ENCODE results near the gene PTPN9. TPM values are rescaled to one million over a fixed set of nuclear protein-coding genes. Genes with fewer than 3 reads are reported as not detected.
"Not testable (repeated sequence)": the region's sequence is repeated elsewhere in the genome, so short reads cannot be mapped to it uniquely, and the experiment has no call there.

Gene PTPN9
- total RNA-seq, 1 donor from 2014 or later, result 9.2 TPM

DNA sequence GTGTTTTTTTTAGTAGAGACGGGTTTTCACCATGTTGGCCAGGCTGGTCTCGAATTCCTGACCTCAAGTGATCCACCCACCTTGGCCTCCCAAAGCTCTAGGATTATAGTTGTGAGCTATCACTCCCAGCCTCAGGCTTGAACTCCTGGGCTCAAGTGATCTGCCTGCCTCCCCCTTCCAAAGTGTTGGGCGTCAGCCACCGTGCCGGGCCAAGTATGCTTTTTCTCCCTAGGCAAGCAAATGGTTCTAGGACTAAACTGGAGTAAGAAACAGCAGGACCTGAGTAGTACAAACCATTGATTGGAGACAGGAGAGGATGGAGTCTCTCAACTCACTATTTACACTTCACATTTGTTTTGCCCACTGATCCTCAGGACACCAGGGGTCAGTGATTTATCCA, 4.6 kb upstream of the PTPN9 start:
- ATAC-seq (no peak), DNase-seq (ENCODE audit: low spot score) (no peak)

DNA sequence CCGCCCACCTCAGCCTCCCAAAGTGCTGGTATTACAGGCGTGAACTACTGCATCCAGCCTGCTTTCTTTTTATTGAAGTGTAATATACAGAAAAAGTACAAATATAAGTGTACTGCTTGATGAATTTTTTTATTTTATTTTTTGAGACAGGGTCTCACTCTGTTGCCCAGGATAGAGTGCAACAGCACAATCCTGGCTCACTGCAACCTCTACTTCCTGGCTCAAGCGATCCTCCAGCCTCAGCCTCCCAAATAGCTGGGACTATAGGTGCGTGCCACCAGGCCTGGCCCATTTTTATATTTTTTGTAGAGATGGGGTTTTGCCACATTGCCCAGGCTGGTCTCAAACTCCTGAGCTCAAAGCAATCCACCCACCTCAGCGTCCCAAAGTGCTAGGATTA, 3.8 kb upstream of the PTPN9 start:
- ATAC-seq; DNase-seq (ENCODE audit: low spot score): not testable (repeated sequence)

DNA sequence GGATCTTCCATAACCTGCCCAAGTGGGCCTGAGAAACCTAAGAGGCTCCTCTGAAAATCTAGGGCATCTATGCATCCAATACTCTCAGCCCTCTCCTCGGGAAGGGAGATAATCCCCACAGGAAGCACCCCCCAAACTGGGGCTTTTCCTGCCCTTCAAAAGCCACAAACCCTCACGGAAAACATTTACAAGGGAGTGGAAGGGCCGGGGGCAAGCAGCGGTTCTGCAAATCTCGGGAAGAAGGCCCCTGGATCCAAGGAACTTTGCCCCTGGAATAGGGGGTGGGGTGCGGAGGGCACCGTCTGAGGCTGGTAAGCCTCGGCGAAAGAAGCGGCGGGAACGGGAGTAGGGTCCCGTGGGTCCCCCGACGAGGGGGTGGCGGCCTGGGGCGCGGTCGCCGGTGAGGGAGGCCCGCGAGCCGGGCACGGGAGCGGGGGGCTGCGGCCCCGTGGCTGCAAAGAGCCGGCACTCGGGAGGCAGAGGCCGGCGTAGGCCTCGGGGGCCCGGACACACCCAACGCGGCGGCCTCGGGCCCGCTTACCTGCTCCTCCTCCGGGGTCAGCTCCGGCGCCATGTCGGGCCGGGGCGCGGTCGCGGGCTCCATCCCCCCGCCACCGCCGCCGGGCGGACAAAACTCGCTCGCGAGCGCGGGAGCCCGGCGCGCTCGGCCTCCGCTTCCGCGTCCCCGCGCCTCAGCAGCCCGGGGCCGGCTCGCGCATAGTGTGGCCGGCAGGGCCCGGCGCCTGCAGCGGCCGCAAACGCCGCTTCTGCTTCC, 755 bp downstream of the PTPN9 start:
- ATAC-seq (peak; percentile 70), DNase-seq (ENCODE audit: low spot score) (peak; percentile 60)

DNA sequence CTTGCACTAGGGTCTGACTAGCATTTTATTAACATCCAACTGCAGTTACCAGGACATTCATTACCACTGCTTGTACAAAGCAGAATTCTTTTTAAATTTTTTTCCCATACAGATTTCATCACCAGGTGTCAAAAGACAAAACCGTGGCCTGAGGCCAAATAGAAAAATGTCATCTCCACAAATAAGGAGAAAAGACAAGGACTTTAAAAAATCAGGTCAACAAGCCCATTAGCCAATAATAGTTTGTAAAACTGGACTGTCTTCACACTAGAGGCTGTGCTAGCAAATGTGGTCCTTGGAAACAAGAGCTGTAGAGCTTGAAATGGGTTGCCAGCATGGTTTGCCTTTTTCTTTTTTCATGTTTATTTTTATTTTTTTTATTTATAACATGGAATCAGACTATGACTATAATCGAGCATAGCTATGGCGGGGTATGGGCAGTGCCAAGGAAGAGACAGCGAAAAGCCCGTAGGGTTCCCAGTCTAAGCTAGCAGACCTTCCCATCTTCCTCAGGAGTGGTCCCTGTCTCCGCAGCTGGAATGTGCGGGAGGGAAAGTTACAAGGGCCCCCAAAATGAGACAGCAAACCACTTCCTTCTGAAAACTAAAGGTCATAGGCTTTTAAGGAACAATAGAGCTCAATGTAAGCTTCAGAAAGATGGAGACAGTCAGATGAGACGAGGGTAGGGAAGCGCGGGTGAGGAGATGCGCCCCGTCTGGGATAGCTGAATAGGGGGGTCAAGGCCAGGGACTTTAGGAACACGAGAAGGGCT, 1.5 kb downstream of the PTPN9 start:
- DNase-seq (ENCODE audit: low spot score) (no peak), ATAC-seq (no peak)

DNA sequence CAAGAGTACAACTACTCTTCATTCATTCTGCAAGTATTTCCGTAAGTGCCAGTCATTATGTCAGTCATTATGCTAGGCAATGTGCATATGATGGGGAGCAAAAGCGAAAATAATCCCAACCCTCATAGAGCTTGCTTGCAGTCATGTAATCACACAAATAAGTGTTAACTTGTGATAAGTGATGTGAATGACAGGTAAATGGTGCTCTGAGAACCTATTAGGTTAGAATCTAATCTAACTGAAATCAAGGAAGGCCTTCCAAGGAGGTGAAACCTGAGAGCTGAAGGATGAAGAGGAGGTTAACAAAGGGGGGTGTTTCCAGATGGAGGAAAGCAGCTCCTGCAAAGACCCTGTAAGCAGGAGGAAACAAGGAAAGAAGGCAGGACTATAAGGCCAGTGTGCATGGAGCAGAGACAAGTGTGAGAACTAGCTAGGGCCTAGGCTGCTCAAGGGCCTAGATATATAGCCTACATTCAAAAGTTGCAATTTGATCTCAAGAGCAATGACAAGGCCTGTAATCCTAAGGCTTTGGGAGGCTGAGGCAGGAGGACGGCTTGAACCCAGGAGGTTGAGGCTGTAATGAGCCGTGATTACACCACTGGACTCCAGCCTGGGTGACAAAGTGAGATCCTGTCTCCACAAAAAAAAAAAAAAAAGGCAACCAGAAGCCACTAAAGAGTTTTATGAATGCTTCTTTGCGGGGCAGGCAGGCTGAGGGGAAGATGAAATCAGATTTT, 5.3 kb downstream of the PTPN9 start:
- ATAC-seq, result no peak
- no peak for DNase-seq (ENCODE audit: low spot score)

DNA sequence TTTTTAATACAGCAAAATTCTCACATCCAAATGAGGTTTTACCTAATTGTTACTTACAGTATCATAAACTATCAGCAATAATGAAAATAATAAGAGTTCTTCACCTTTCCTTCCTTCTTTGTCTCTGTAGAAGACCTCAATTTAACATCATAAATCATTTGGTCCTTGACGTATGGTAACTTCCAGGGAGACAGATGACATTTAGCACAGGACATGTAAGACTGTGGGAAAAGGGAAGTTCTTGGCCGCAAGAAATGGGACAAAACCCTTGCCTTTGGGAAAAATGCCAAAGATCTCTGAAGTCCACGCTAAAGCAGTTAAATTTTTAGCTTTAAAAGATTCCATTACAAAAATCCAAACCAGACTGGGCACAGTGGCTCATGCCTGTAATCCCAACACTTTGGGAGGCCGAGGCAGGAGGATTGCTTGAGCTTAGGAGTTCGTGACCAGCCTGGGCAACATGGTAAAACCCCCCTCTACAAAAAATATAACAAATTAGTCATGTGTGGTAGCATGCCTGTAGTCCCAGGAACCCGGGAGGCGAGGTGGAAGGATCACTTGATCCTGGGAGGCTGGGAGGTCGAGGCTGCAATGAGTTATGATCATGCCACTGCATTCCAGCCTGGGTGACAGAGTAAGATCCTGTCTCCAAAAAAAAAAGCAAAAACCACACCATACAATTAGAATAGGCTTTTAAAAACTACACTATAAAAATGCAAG, 8.8 kb downstream of the PTPN9 start:
- no peak for ATAC-seq

DNA sequence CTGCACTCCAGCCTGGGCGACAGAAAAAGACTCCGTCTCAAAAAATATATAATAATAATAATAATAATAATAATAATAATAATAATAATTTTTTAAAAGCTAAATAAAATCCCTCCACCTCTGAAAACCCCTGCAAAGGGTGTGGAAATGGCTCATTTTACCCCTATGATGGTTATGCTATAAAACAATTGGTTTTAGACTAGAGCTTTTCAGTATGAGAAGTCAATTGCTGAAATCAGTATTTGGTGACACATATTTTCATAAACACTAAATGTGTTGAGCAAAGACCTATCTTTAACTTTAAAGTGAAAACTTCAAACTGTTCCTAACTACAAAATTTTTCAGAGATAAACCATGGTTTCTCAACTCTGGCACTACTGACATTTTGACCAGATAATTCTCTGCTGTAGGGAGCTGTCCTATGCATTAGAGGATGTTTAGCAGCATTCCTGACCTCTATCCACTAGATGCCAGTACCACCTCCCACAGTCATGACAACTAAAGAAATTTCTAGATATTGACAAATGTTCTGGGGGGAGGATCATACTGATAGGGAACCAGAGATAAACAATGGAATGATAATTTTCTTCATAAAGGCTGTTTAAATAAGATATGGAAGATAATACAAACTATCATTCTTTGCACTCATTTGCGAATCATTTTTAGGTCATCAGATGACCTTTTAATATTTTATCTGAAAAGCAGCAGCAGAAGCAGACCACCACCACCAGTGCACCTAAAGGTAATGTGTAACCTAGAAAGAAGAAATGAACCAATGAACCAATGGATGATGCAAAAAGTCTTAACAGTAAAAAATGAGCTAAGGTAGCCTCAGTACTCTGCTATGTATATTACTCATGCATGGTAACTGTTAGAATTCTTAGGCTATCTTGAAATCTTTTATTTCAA, 13.8 kb downstream of the PTPN9 start:
- DNase-seq (ENCODE audit: low spot score) (no peak), ATAC-seq (no peak)

More for the DNA sequence above, 8.8 kb downstream of the PTPN9 start:
- DNase-seq (ENCODE audit: low spot score), result no peak

DNA sequence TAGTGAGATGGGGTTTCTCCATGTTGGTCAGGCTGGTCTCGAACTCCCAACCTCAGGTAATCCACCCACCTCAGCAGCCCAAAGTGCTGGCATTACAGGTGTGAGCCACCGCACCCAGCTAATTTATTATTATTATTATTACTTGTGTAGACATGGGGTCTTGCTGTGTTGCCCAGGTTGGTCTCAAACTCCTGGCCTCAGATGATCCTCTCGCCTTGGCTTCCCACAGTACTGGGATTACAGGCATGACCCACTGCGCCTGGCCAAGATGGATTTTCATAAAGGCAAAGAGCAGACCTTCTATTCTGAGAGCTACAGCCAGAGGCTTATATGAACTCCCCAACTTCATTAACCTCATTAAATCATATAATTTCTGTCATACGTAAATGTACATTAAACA, 17.2 kb downstream of the PTPN9 start:
- no peak for DNase-seq (ENCODE audit: low spot score)
- ATAC-seq, result no peak

DNA sequence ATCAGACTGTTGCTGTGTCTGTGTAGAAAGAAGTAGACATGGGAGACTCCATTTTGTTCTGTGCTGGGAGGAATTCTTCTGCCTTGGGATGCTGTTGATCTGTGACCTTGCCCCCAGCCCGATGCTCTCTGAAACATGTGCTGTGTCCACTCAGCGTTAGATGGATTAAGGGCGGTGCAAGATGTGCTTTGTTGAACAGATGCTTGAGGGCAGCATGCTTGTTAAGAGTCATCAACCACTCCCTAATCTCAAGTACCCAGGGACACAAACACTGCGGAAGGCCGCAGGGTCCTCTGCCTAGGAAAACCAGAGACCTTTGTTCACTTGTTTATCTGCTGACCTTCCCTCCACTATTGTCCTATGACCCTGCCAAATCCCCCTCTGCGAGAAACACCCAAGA, 19.8 kb downstream of the PTPN9 start:
- not testable (repeated sequence) for ATAC-seq; DNase-seq (ENCODE audit: low spot score)

DNA sequence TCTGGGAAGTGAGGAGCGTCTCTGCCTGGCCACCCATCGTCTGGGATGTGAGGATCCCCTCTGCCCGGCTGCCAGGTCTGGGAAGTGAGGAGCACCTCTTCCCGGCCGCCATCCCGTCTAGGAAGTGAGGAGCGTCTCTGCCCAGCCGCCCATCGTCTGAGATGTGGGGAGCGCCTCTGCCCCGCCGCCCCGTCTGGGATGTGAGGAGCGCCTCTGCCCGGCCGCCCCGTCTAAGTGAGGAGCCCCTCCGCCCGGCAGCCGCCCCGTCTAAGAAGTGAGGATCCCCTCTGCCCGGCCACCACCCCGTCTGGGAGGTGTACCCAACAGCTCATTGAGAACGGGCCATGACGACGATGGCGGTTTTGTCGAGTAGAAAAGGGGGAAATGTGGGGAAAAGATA, 20.2 kb downstream of the PTPN9 start:
- not testable (repeated sequence) for ATAC-seq; DNase-seq (ENCODE audit: low spot score)

DNA sequence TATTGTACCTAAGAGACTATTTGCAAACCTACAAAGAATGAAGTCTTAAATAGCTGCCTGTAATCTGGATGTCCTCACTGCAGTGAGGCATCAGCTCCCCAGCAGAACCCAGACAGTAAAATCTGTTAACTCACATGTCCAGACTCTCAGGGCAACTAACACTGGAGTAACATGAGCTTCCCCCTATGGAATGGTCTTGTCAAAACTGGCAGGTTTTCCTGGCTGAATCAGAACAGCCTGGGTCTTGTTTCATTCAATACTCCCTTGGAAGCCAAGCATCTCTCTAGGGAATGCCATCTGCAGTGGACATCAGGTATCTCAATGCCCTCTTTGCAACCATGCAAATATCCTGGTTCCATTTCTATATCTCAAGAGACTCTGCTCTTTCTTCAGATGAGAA, 24.4 kb downstream of the PTPN9 start:
- DNase-seq (ENCODE audit: low spot score) (no peak), ATAC-seq (no peak)

DNA sequence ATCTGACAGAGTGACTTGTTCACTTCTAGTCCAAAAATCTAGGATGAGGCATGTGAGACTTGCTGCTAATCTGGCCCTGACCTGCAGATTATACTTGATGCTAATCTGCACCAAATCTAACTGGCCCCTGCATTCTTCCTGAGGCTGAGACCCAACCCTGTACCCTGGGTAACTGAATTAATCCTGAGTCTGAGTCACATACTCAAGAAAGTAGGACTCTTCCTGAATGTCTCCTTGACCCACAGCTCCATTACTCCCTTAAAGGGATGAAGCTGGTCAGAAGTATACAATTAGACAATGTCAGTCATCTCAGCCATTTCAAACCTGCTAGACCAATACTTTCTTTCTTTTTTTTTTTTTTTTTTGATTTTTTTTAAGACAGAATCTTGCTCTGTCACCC, 25.5 kb downstream of the PTPN9 start:
- DNase-seq (ENCODE audit: low spot score) (no peak), ATAC-seq (no peak)

DNA sequence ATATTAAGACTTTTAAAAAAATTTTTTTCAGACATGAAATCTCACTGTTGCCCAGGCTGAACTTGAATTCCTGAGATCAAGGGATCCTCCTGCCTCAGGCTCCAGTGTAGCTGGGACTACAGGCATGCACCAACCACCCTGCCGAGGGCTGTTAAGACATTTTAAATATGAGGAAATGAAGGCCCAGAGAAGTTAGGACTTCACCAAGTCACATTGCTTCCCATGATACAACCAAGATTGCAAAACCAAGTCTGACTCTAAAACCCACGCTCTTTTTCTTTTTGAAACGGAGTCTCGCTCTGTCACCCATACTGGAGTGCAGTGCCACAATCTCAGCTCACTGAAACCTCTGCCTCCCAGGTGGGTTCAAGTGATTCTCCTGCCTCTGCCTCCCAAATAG, 28.0 kb downstream of the PTPN9 start:
- DNase-seq (ENCODE audit: low spot score) (no peak), ATAC-seq (no peak)

DNA sequence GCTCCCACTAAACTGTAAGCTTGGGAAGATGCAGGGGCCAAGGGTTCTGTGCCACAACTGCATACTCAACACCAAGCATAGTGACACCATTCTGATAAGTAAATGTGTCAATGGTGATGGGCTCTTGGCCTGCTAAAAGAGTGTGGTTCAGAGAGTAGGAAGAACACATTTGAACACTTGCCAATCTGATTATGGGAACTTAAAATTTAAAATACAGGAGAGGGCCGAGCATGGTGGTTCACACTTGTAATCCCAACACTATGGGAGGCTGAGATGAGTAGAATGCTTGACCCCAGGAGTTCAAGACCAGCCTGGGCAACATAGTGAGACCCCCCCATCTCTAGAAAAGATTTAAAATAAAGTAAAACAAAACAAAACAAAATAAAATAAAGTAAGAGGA, 34.1 kb downstream of the PTPN9 start:
- no peak for ATAC-seq
- no peak for DNase-seq (ENCODE audit: low spot score)

DNA sequence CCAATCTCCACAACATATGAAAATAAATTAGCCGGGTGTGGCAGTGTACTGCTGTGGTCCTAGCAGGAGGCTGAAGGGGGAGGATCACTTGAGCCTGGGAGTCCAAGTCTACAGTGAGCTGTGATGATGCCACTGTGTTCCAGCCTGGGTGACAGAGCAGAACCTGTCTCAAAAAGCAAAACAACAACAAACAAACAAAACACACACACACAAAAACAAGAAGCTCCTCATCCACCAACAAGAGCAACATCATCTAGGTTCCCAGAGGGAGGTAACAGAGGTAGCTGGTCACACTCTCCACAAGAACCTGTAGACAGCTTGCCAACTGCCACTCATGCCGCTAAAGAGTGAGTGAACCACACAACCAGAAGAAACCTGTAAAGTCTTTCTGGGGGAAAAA, 34.8 kb downstream of the PTPN9 start:
- ATAC-seq (no peak), DNase-seq (ENCODE audit: low spot score) (no peak)

DNA sequence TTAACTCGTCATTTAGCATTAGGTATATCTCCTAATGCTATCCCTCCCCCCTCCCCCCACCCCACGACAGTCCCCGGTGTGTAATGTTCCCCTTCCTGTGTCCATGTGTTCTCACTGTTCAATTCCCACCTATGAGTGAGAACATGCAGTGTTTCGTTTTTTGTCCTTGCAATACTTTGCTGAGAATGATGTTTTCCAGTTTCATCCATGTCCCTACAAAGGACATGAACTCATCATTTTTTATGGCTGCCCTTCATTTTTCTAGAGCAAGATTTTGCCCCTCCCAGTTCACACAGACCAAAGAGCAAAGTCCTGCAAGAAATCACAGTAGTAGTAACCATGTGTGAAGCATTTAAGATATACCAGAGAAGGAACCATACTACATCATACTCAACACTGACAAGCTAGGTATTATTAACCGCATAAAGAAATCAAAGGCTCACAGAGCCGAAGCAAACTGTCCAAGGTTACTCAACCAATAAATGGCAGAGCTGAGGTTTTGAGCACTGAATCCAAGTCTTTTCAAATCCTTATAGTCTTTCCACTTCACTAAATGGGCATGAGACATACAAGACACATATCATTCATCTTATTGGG, 36.1 kb downstream of the PTPN9 start:
- not testable (repeated sequence) for DNase-seq (ENCODE audit: low spot score)
- ATAC-seq, result peak; percentile 37

DNA sequence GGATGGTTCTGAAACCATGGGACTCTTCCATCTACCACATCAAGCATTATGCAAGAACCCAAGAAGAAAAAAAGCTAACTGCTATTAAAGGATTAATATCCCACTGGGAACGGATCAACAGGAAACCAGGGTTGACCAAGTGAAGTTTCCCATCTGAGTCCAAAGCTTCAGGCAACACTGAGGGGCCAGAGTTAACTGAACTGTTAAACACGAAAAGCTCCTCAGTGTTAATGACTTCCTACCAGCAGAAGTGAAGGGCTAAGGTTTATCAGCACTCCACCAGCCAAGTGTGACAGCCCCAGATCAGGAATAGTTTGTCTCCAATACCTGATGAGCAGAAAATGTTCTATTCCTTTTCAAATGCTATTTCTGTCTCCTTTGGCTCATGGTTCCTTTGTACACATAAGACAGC, 36.7 kb downstream of the PTPN9 start:
- ATAC-seq, result no peak
- DNase-seq (ENCODE audit: low spot score), result no peak

DNA sequence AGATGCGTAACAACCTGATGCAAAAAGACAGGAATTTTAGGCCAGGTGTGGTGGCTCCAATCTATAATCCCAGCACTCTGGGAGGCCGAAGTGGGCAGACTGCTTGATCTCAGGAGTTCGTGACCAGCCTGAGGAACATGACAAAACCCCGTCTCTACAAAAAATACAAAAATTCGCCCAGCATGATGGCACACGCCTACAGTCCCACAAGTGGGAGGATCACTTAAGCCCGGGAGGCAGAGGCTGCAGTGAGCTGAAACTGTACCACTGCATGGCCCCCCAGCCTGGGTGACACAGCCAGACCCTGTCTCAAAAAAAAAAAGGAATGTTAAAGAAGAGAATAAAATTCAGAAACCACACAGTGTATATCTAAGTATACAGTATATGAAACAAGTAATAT, 40.7 kb downstream of the PTPN9 start:
- DNase-seq (ENCODE audit: low spot score) (no peak), ATAC-seq (no peak)

DNA sequence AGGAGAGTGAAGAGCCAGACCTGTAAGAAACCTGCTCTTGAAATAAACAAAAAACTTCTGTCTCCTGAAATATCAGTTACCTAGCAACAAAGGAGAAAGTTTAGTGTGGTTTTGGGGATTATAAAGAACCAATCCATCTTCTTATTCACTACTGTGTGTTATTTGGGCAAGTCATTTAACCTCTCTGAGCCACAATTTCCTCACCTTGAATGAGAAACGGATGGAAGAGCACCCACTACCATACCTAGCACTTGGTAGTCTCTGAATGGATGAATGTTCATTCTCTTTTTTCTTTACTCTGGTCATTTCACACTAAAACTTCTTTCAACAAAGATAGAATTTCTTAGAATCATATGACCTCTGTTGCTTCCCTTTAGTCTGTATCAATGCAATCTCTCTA, 45.2 kb downstream of the PTPN9 start:
- DNase-seq (ENCODE audit: low spot score) (no peak), ATAC-seq (no peak)

Measured in left lobe of liver (tissue), 2 donors.